SK-N-SH (cell line): ENCODE data around the gene NBPF3. TPM values are rescaled to one million over a fixed set of nuclear protein-coding genes. Genes with fewer than 3 reads are reported as not detected.

Source experiments
- CTCF ChIA-PET: fragments of 300-600, 350-600 bp; formaldehyde crosslinking; extraction: SDS; loops from one replicate; lab custom pipeline; 2021; lab: Yijun Ruan, JAX
- POLR2A ChIA-PET: fragments of 350-600 bp; sonication (Branson Sonifier 250); formaldehyde crosslinking; extraction: SDS; loops from one replicate; lab custom pipeline; 2020; ENCODE audit warnings: antibody characterized with exemption, inconsistent platforms; lab: Yijun Ruan, JAX
- DNase-seq: peaks from one replicate; pipeline ENCODE4 v3.0.0; 2012
- H2AFZ ChIP-seq: fragments of 200-600 bp; sonication (generic); 2 replicates; pipeline ENCODE4 v1.8.1; 2016; ENCODE audit warnings: antibody characterized with exemption, mild to moderate bottlenecking, low read depth
- H3F3A ChIP-seq: fragments of 200-600 bp; sonication (generic); replicated peaks from 2 replicates; pipeline ENCODE3; 2016; ENCODE audit warnings: antibody characterized with exemption, mild to moderate bottlenecking; ENCODE audit not compliant: insufficient read depth
- H3K27ac ChIP-seq, 2 experiments: fragments of 200-500 bp in 1 of 2; fragments of 200-600 bp in 1 of 2; sonication (Bioruptor generic) in 1 of 2; sonication (generic), shearing (Covaris generic) in 1 of 2; 2 replicates each; pipeline versions ENCODE4 v1.5.1 to v1.6.1; 2014 to 2016; ENCODE audit warnings: low read depth in 2 of 2, inconsistent platforms in 1 of 2, low read length in 1 of 2, mild to moderate bottlenecking in 1 of 2, mixed read lengths in 1 of 2
- H3K27me3 ChIP-seq: fragments of 200-600 bp; sonication (generic), shearing (Covaris generic); 2 replicates; pipeline ENCODE4 v1.6.1; 2016; ENCODE audit warnings: mixed run types; ENCODE audit not compliant: insufficient read depth
- H3K36me3 ChIP-seq, 2 experiments: fragments of 200-500 bp in 1 of 2; fragments of 200-600 bp in 1 of 2; sonication (Bioruptor generic) in 1 of 2; sonication (generic) in 1 of 2; replicated peaks in 1 of 2; 2 replicates each; pipeline versions ENCODE3 to v1.5.1; 2014 to 2016; ENCODE audit warnings: low read length in 1 of 2, mild to moderate bottlenecking in 1 of 2; ENCODE audit not compliant: insufficient read depth in 2 of 2, control insufficient read depth in 1 of 2
- H3K4me1 ChIP-seq, 2 experiments: fragments of 200-500 bp in 1 of 2; fragments of 200-600 bp in 1 of 2; sonication (Bioruptor generic) in 1 of 2; sonication (generic), shearing (Covaris generic) in 1 of 2; 2 replicates each; pipeline versions ENCODE4 v1.5.1 to v1.6.1; 2014 to 2016; ENCODE audit warnings: low read depth in 1 of 2, low read length in 1 of 2, mixed run types in 1 of 2; ENCODE audit not compliant: insufficient read depth in 2 of 2, control insufficient read depth in 1 of 2
- H3K4me2 ChIP-seq: fragments of 200-600 bp; sonication (generic), shearing (Covaris generic); 2 replicates; pipeline ENCODE4 v1.6.1; 2017; ENCODE audit warnings: mixed run types
- H3K4me3 ChIP-seq, 2 experiments: fragments of 200-500 bp in 1 of 2; fragments of 200-600 bp in 1 of 2; sonication (Bioruptor generic) in 1 of 2; sonication (generic), shearing (Covaris generic) in 1 of 2; 2 replicates each; pipeline versions ENCODE4 v1.5.1 to v1.8.1; 2014 to 2016; ENCODE audit warnings: low read depth in 2 of 2, inconsistent platforms in 1 of 2, low read length in 1 of 2, mild to moderate bottlenecking in 1 of 2, mixed read lengths in 1 of 2, moderate library complexity in 1 of 2
- H3K79me2 ChIP-seq: fragments of 200-600 bp; sonication (generic); 2 replicates; pipeline ENCODE4 v1.8.1; 2017; ENCODE audit warnings: mild to moderate bottlenecking; ENCODE audit not compliant: insufficient read depth
- H3K9ac ChIP-seq: fragments of 200-600 bp; sonication (generic); 2 replicates; pipeline ENCODE4 v1.6.1; 2017; ENCODE audit warnings: mixed run types
- H3K9me2 ChIP-seq: fragments of 200-600 bp; sonication (generic); 2 replicates; pipeline ENCODE4 v1.6.1; 2017; ENCODE audit warnings: mixed run types
- H3K9me3 ChIP-seq: fragments of 200-600 bp; sonication (generic); 2 replicates; pipeline ENCODE4 v1.6.1; 2017; ENCODE audit warnings: mixed run types, mild to moderate bottlenecking, moderate library complexity
- H4K20me1 ChIP-seq: fragments of 200-600 bp; sonication (generic); 2 replicates; pipeline ENCODE4 v1.6.1; 2017; ENCODE audit warnings: mild to moderate bottlenecking, mixed run types; ENCODE audit not compliant: insufficient read depth
- EP300 ChIP-seq, 2 experiments: IDR thresholded peaks; 2 replicates each; pipeline versions ENCODE4 v1.4.0 to v1.6.1; 2012; ENCODE audit warnings: borderline replicate concordance in 1 of 2, low read depth in 1 of 2, low read length in 1 of 2
- JUND ChIP-seq: IDR thresholded peaks from 2 replicates; pipeline ENCODE4 v1.4.0; 2012
- MEF2A ChIP-seq: IDR thresholded peaks from 2 replicates; pipeline ENCODE4 v1.4.0; 2012; ENCODE audit warnings: low read depth, borderline replicate concordance
- RAD21 ChIP-seq: IDR thresholded peaks from 2 replicates; pipeline ENCODE4 v1.6.1; 2012; ENCODE audit warnings: mild to moderate bottlenecking, low read length
- SIN3A ChIP-seq: IDR thresholded peaks from 2 replicates; pipeline ENCODE4 v1.6.1; 2012; ENCODE audit warnings: low read depth, mild to moderate bottlenecking, low read length, moderate library complexity, borderline replicate concordance
- TCF12 ChIP-seq: IDR thresholded peaks from 2 replicates; pipeline ENCODE4 v1.4.0; 2012
- TEAD4 ChIP-seq: IDR thresholded peaks from 2 replicates; pipeline ENCODE4 v1.4.0; 2012; ENCODE audit warnings: mild to moderate bottlenecking, borderline replicate concordance; ENCODE audit not compliant: insufficient read depth
- WGBS: methylation state at CpG from one replicate; pipeline ENCODE4 v1.1.6; 2017; ENCODE audit warnings: low lambda C conversion rate; 5-methylcytosine and 5-hydroxymethylcytosine counted together
- polyA plus RNA-seq, 3 experiments: library from polyadenylated mRNA; depleted of rRNA; stranded (reverse); fragments of >200 nt; gene quantifications; 2 replicates each; pipeline ENCODE4 v1.2.3, GENCODE V29; 2012
- TF ChIP-seq, protein P1 (sequence below): IDR thresholded peaks from 2 replicates; pipeline ENCODE4; 2012
- TF ChIP-seq, protein P2 (sequence below): fragments of 150-350 bp; IDR thresholded peaks from 2 replicates; pipeline ENCODE4 v1.6.1; 2016; ENCODE audit warnings: mild to moderate bottlenecking, low read depth, low read length
- TF ChIP-seq, protein P3 (sequence below): fragments of 150-350 bp; IDR thresholded peaks from 2 replicates; pipeline ENCODE4 v1.6.1; 2017; ENCODE audit warnings: antibody characterized with exemption, low read length, low read depth, borderline replicate concordance

Gene NBPF3
- polyA plus RNA-seq, 1 of the 3 experiments (the other 2 are of a cell fraction) = 6.4 TPM

DNA sequence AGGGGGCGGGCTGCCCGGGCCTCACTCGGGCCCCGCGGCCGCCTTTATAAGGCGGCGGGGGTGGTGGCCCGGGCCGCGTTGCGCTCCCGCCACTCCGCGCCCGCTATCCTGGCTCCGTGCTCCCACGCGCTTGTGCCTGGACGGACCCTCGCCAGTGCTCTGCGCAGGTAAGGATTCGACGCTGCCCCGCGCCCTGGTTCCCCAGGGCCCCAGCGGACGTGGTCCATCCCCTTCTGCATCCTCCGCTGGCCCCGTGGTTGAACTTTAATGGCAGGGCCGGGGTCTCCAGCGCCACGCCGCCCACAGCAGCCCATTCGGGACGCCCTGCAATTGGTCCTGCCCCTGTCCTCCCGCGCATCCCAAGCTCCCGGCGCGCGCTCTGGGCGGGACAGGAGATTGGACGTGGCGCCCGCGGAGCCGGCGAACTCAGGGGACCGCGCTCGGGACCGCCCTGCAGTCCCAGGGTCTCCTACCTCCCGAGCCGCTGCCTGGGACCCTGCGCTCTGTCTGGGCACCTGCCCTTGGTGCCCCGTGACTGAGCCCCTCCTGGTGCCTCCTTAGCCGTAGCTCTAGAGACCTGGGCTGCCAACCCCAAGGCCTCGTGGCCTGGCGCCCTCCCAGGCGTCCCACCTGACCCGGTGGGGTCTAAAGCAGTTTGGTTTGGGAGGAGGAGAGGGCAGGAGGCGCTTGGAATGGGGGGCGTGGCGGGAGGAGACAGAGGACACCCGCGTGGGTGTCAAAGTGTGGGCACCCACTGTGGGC, 69.6 kb downstream of the NBPF3 start, which contains the start of gene ALPL:
Gene ALPL, plus strand, starts transcription at position 73 of the 762 bp plus-strand sequence. CDS start 44,659 bp downstream, outside the sequence.
- Histone ChIP-seq H3K9ac (no peak within 1 kb of the TSS), H3K4me3 (peak within 1 kb of the TSS in 1 of 2 experiments; percentile 41; a peak in 2 of 4 replicates), H3K9me2 (no peaks in the 10 kb centered on the region), H3K36me3 (no peaks in the 10 kb centered on the region), H3K4me2 (peak within 1 kb of the TSS; percentile 66), H3K4me1 (peaks cover 7 to 9% of the 10 kb centered on the region in 2 experiments; a peak in 2 of 4 replicates), H4K20me1 (no peaks in the 10 kb centered on the region), H3K9me3 (no peaks in the 10 kb centered on the region), H3F3A (peaks cover 10% of the 10 kb centered on the region), H3K79me2 (no peaks in the 10 kb centered on the region), H3K27ac (no peak within 1 kb of the TSS), H2AFZ (peak within 1 kb of the TSS; percentile 77; the same call in 1 of the 2 replicates), H3K27me3 (no peaks in the 10 kb centered on the region; the same call in 1 of the 2 replicates)
- ChIA-PET POLR2A (no interaction called here), CTCF (interaction anchor here (0.6 to 3.9 kb wide), 27 partner anchors 9 to 272 kb away, joined by 3 to 27 read pairs (median 3); no protein-coding TSS in a partner anchor)
- TF ChIP-seq, protein P1, sequence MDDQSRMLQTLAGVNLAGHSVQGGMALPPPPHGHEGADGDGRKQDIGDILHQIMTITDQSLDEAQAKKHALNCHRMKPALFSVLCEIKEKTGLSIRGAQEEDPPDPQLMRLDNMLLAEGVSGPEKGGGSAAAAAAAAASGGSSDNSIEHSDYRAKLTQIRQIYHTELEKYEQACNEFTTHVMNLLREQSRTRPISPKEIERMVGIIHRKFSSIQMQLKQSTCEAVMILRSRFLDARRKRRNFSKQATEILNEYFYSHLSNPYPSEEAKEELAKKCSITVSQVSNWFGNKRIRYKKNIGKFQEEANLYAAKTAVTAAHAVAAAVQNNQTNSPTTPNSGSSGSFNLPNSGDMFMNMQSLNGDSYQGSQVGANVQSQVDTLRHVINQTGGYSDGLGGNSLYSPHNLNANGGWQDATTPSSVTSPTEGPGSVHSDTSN = no peak
- TF ChIP-seq RAD21 = no peak
- TF ChIP-seq JUND = no peak
- no peak for TF ChIP-seq TCF12
- DNase-seq = no peak
- 36% methylated on average over 19 of the region's 67 CpGs for WGBS

DNA sequence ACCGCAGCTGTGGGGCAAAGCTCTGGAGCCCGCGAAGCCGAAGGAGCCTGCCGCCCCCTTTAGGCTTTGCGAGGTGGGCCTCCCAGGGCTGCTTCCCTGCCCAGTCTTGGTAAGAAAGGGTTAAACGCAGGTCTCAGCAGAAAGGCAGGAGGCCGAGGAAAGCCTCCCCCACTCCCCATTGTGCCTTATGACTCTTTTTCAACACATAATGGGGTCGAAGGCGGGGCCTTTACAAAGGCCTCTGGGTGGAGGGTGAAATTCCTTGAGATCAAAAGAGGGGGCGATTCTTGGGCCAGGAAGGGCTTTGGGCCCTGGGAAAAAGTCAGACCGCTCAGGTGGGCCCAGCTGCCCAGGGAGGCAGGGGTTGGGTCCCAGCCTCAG, 70.2 kb downstream of the NBPF3 start:
- Histone ChIP-seq H3F3A (peaks cover 10% of the 10 kb centered on the region), H3K4me2 (no peak overlapping the region), H4K20me1 (no peaks in the 10 kb centered on the region), H3K4me3 (no peak overlapping the region), H3K79me2 (no peaks in the 10 kb centered on the region), H3K9me2 (no peaks in the 10 kb centered on the region), H2AFZ (no peak overlapping the region), H3K9me3 (no peaks in the 10 kb centered on the region), H3K4me1 (peaks cover 7 to 9% of the 10 kb centered on the region in 2 experiments; a peak in 2 of 4 replicates), H3K9ac (no peak overlapping the region), H3K36me3 (no peaks in the 10 kb centered on the region), H3K27me3 (no peaks in the 10 kb centered on the region; the same call in 1 of the 2 replicates), H3K27ac (no peak overlapping the region)
- TF ChIP-seq TEAD4 (no peak), MEF2A (no peak), JUND (no peak), TCF12 (no peak), SIN3A (no peak), EP300 (IDR thresholded peaks at IDR 0.05; ENCODE audit: borderline replicate concordance in 1 of 2, low read depth in 1 of 2, low read length in 1 of 2) (no peak)
- TF ChIP-seq, protein P2, sequence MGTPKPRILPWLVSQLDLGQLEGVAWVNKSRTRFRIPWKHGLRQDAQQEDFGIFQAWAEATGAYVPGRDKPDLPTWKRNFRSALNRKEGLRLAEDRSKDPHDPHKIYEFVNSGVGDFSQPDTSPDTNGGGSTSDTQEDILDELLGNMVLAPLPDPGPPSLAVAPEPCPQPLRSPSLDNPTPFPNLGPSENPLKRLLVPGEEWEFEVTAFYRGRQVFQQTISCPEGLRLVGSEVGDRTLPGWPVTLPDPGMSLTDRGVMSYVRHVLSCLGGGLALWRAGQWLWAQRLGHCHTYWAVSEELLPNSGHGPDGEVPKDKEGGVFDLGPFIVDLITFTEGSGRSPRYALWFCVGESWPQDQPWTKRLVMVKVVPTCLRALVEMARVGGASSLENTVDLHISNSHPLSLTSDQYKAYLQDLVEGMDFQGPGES = no peak
- TF ChIP-seq, protein P3, sequence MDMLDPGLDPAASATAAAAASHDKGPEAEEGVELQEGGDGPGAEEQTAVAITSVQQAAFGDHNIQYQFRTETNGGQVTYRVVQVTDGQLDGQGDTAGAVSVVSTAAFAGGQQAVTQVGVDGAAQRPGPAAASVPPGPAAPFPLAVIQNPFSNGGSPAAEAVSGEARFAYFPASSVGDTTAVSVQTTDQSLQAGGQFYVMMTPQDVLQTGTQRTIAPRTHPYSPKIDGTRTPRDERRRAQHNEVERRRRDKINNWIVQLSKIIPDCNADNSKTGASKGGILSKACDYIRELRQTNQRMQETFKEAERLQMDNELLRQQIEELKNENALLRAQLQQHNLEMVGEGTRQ = no peak
- POLR2A ChIA-PET = no interaction called here
- DNase-seq = no peak
- CTCF ChIA-PET = interaction anchor here (0.7 to 3.9 kb wide), 23 partner anchors 9 to 272 kb away, joined by 3 to 27 read pairs (median 4); no protein-coding TSS in a partner anchor
- 90% methylated on average over 6 of the region's 12 CpGs for WGBS
